Neuronal stem cell (in vitro differentiated cells): ENCODE measurements around the gene PDLIM7.
A peak's percentile ranks its signal among the peaks of the same experiment; 100 is the strongest.

Experiments used
- DNase-seq: peaks from one replicate; pipeline ENCODE4 v3.0.0-alpha.2; 2013; ENCODE audit warnings: low spot score
- H2AFZ ChIP-seq: one replicate; pipeline ENCODE4 v1.6.1; 2013; ENCODE audit warnings: mild to moderate bottlenecking, low read length, inconsistent platforms
- H2AK5ac ChIP-seq: 2 replicates; pipeline ENCODE4 v1.6.1; 2013; ENCODE audit warnings: low read depth, mild to moderate bottlenecking, inconsistent platforms, low read length, moderate library complexity, mixed read lengths
- H2BK120ac ChIP-seq: 2 replicates; pipeline ENCODE4 v1.6.1; 2013; ENCODE audit warnings: low read depth, mild to moderate bottlenecking, inconsistent platforms, low read length, moderate library complexity, mixed read lengths
- H2BK12ac ChIP-seq: one replicate; pipeline ENCODE4 v1.6.1; 2013; ENCODE audit warnings: low read length, inconsistent platforms
- H2BK15ac ChIP-seq: 2 replicates; pipeline ENCODE4 v1.6.1; 2013; ENCODE audit warnings: mild to moderate bottlenecking, low read length, inconsistent platforms, mixed read lengths
- H2BK5ac ChIP-seq: one replicate; pipeline ENCODE4 v1.6.1; 2013; ENCODE audit warnings: inconsistent platforms, mild to moderate bottlenecking, low read length, moderate library complexity
- H3K14ac ChIP-seq: one replicate; pipeline ENCODE4 v1.6.1; 2013; ENCODE audit warnings: low read length, inconsistent platforms
- H3K18ac ChIP-seq: 2 replicates; pipeline ENCODE4 v1.6.1; 2013; ENCODE audit warnings: low read length, inconsistent platforms
- H3K23ac ChIP-seq: 2 replicates; pipeline ENCODE4 v1.6.1; 2013; ENCODE audit warnings: low read depth, mild to moderate bottlenecking, mixed read lengths, low read length, inconsistent platforms; ENCODE audit not compliant: poor library complexity
- H3K27ac ChIP-seq: replicated peaks from 3 replicates; pipeline ENCODE4 v1.5.1; 2013; ENCODE audit warnings: low read length, inconsistent platforms
- H3K27me3 ChIP-seq, 3 experiments: 2 replicates each; pipeline ENCODE4 v1.6.1; 2013; ENCODE audit warnings: low read length in 3 of 3, mild to moderate bottlenecking in 2 of 3, inconsistent platforms in 1 of 3, low read depth in 1 of 3, mixed read lengths in 1 of 3, moderate library complexity in 1 of 3; ENCODE audit not compliant: control insufficient read depth in 3 of 3, insufficient read depth in 3 of 3
- H3K36me3 ChIP-seq, 2 donors: replicated peaks in 1 of 2; 2 replicates each; pipeline ENCODE4 v1.6.1; 2013; ENCODE audit warnings: low read length in 2 of 2; ENCODE audit not compliant: control insufficient read depth in 2 of 2, insufficient read depth in 2 of 2
- H3K4ac ChIP-seq: 2 replicates; pipeline ENCODE4 v1.6.1; 2013; ENCODE audit warnings: inconsistent platforms, mild to moderate bottlenecking, low read length, moderate library complexity
- H3K4me1 ChIP-seq, 2 donors: 1 replicate in 1 of 2; 2 replicates in 1 of 2; pipeline ENCODE4 v1.6.1; 2013; ENCODE audit warnings: low read length in 2 of 2, low read depth in 1 of 2; ENCODE audit not compliant: control insufficient read depth in 2 of 2, insufficient read depth in 1 of 2
- H3K4me2 ChIP-seq: one replicate; pipeline ENCODE4 v1.6.1; 2013; ENCODE audit warnings: mild to moderate bottlenecking, low read length, inconsistent platforms; ENCODE audit not compliant: insufficient read depth, poor library complexity, severe bottlenecking
- H3K4me3 ChIP-seq, 2 donors: 2 replicates each; pipeline ENCODE4 v1.5.1; 2013; ENCODE audit warnings: low read length in 2 of 2, mild to moderate bottlenecking in 2 of 2, inconsistent platforms in 1 of 2, moderate library complexity in 1 of 2
- H3K79me1 ChIP-seq: one replicate; pipeline ENCODE4 v1.6.1; 2013; ENCODE audit warnings: low read depth, mild to moderate bottlenecking, inconsistent platforms, low read length, moderate library complexity
- H3K9ac ChIP-seq: one replicate; pipeline ENCODE4 v1.6.1; 2013; ENCODE audit warnings: mild to moderate bottlenecking, low read depth, low read length, inconsistent platforms; ENCODE audit not compliant: poor library complexity
- H3K9me3 ChIP-seq, 2 donors: replicated peaks in 1 of 2; 2 replicates each; pipeline versions ENCODE3 to v1.6.1; 2013; ENCODE audit warnings: low read length in 2 of 2, mild to moderate bottlenecking in 2 of 2, inconsistent platforms in 1 of 2, low read depth in 1 of 2, mixed read lengths in 1 of 2, moderate library complexity in 1 of 2; ENCODE audit not compliant: control insufficient read depth in 2 of 2, insufficient read depth in 1 of 2
- H4K8ac ChIP-seq: one replicate; pipeline ENCODE4 v1.6.1; 2013; ENCODE audit warnings: low read depth, mild to moderate bottlenecking, inconsistent platforms, low read length, moderate library complexity
- H4K91ac ChIP-seq: one replicate; pipeline ENCODE4 v1.6.1; 2013; ENCODE audit warnings: low read length, low read depth, mild to moderate bottlenecking, inconsistent platforms; ENCODE audit not compliant: poor library complexity
- WGBS, 2 donors: extraction: QIAGEN DNeasy Blood & Tissue Kit; methylation state at CpG; one replicate each; pipeline ENCODE4 v1.1.7; 2013; ENCODE audit warnings: missing lambda C conversion rate in 2 of 2, mixed read lengths in 1 of 2; ENCODE audit not compliant: insufficient read length in 2 of 2, insufficient replicate concordance in 1 of 2; ENCODE audit errors: extremely low coverage in 2 of 2; 5-methylcytosine and 5-hydroxymethylcytosine counted together

The PDLIM7 gene

DNA sequence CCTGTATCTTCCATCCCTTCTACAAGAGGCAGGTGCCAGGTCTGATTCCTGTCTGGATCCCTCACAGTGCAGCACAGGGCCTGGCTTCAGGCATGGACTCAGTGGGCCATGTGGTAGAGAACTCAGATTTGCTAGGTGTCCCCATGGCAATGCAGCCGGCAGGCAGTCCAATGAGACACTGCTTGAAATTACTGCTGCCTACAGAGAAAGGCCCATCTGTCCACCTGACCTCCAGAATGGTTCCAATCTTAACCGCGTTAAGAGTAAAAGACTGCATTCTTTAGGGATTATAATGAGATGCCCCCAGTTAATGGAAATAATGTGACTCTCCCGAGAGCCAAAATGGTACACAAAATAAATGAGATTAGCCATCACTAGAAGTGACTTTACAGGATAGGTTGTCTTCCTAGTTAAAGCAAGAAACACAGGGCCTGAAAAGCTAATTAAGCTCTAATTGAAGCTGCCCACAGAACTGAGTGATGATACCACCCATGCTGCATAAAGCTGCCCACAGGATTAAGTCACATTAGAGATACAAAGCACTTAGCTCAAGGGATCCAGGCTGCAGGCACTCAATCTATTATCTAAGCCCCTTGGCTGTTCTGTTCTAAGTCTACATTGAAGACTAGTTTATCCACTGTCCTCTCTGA lies 45.5 kb upstream of the PDLIM7 start:
- Histone ChIP-seq H3K4me2 (no peak overlapping the region), H3K23ac (no peak overlapping the region), H3K27me3 (no peaks in the 10 kb centered on the region), H3K4me1 (peaks cover 17 to 27% of the 10 kb centered on the region in 2 donors), H4K8ac (no peak overlapping the region), H3K79me1 (no peaks in the 10 kb centered on the region), H3K9ac (no peak overlapping the region), H3K4ac (no peak overlapping the region), H4K91ac (no peak overlapping the region), H3K9me3 (no peaks in the 10 kb centered on the region), H2AFZ (no peak overlapping the region), H3K4me3 (no peak overlapping the region), H2BK15ac (no peak overlapping the region), H3K36me3 (peaks cover 12 to 59% of the 10 kb centered on the region in 2 donors), H2BK120ac (no peak overlapping the region), H3K27ac (peak overlapping the region; percentile 64), H2AK5ac (no peak overlapping the region), H3K18ac (no peak overlapping the region), H3K14ac (no peak overlapping the region), H2BK5ac (no peak overlapping the region), H2BK12ac (no peak overlapping the region)
- WGBS, 2 donors: no CpG with 5 or more reads among the region's 4 CpGs
- peak; percentile 66 for DNase-seq

DNA sequence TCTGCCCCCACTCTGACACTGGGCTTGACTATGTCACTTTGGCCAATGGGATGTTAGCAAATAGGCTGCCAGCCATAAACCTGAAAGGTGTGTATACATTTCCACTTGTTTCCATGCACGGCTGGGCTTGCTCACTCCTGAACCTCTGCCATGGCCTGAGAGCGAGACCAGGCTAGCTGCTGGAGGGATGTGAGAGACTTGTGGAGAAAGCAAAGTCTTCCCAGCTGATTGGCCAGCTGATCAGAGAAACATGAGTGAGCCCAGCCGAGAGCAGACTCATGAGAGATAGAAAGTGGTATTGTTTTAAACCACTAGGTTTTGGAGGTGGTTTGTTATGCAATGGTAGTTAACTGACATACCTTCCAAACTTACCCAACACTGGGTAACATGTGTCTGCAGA lies 43.0 kb upstream of the PDLIM7 start:
- H3K4ac ChIP-seq: no peak overlapping the region
- WGBS, 2 donors: no CpG with 5 or more reads among the region's 3 CpGs
- H2AK5ac ChIP-seq: no peak overlapping the region
- H3K4me2 ChIP-seq: no peak overlapping the region
- H3K27ac ChIP-seq: no peak overlapping the region
- H4K8ac ChIP-seq: no peak overlapping the region
- no peak overlapping the region for H2BK120ac ChIP-seq
- H3K14ac ChIP-seq: no peak overlapping the region
- H3K79me1 ChIP-seq: no peaks in the 10 kb centered on the region
- no peak overlapping the region for H2BK12ac ChIP-seq
- no peak overlapping the region for H3K9ac ChIP-seq
- H2AFZ ChIP-seq: no peak overlapping the region
- H3K9me3 ChIP-seq: no peaks in the 10 kb centered on the region
- H3K4me3 ChIP-seq: no peak overlapping the region
- H2BK15ac ChIP-seq: no peak overlapping the region
- H4K91ac ChIP-seq: no peak overlapping the region
- DNase-seq: no peak
- no peak overlapping the region for H3K23ac ChIP-seq
- H3K4me1 ChIP-seq: peaks cover 1 to 14% of the 10 kb centered on the region in 2 donors
- H3K27me3 ChIP-seq: no peaks in the 10 kb centered on the region
- H3K18ac ChIP-seq: no peak overlapping the region
- no peak overlapping the region for H2BK5ac ChIP-seq
- peaks cover 23 to 79% of the 10 kb centered on the region in 2 donors for H3K36me3 ChIP-seq

DNA sequence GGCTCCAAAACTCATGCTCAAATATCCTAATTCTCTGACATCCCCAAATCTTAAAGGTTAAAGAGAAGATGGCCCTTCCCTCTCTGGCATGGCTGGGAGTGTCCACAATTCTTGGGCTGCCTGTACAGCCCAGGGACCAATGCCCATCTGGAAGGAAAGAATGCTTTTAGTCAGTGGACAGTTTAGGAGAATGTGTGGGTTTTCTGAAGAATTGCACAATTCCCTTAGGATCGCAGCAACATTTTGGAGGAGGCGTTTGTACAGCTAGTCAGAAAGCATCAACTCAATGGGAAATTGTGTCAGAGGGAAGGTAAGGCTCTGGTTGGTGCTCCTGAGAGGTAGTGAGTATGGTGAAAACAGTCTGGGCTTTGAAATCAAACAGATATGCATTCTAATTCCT lies 42.0 kb upstream of the PDLIM7 start:
- no peak overlapping the region for H3K14ac ChIP-seq
- H3K9me3 ChIP-seq: no peaks in the 10 kb centered on the region
- peaks cover 0 to 14% of the 10 kb centered on the region in 2 donors for H3K4me1 ChIP-seq
- peaks cover 23 to 86% of the 10 kb centered on the region in 2 donors for H3K36me3 ChIP-seq
- H3K23ac ChIP-seq: no peak overlapping the region
- H3K18ac ChIP-seq: no peak overlapping the region
- H3K27me3 ChIP-seq: no peaks in the 10 kb centered on the region
- H3K27ac ChIP-seq: no peak overlapping the region
- no peak overlapping the region for H2BK5ac ChIP-seq
- WGBS, 2 donors: no CpG with 5 or more reads among the region's 2 CpGs
- no peak overlapping the region for H2AFZ ChIP-seq
- no peak for DNase-seq
- H4K91ac ChIP-seq: no peak overlapping the region
- H2BK15ac ChIP-seq: no peak overlapping the region
- no peak overlapping the region for H3K4me2 ChIP-seq
- H3K79me1 ChIP-seq: no peaks in the 10 kb centered on the region
- no peak overlapping the region for H4K8ac ChIP-seq
- H2BK120ac ChIP-seq: no peak overlapping the region
- no peak overlapping the region for H3K4ac ChIP-seq
- no peak overlapping the region for H3K9ac ChIP-seq
- no peak overlapping the region for H2BK12ac ChIP-seq
- H3K4me3 ChIP-seq: no peak overlapping the region
- no peak overlapping the region for H2AK5ac ChIP-seq

DNA sequence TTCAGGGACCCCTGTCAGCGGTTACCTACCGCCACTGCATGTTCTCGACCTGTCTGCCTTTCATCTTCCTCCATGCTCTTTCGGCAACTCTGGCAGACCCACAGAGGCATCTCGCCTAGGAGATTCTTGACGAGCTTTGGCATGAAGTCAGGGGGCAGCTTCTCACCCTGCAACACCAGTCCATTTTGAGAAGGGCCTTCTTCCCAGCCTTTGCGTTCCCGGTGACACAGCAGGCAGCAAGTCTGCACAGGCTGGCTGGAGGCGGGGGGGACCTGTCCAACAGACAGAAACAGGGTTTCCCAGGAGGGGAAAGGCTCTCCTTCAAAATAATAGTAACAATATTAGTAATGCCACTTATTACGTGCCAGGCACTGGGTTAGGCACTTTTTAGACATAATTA lies 41.5 kb upstream of the PDLIM7 start:
- Histone ChIP-seq H2AK5ac (no peak overlapping the region), H3K27me3 (no peaks in the 10 kb centered on the region), H3K36me3 (peaks cover 24 to 85% of the 10 kb centered on the region in 2 donors), H4K91ac (no peak overlapping the region), H2BK120ac (no peak overlapping the region), H3K9me3 (no peaks in the 10 kb centered on the region), H3K79me1 (no peaks in the 10 kb centered on the region), H3K4me3 (no peak overlapping the region), H3K4ac (no peak overlapping the region), H3K9ac (peak overlapping the region; percentile 47), H3K27ac (no peak overlapping the region), H2BK5ac (no peak overlapping the region), H4K8ac (no peak overlapping the region), H3K4me2 (no peak overlapping the region), H3K18ac (no peak overlapping the region), H2BK15ac (no peak overlapping the region), H3K14ac (no peak overlapping the region), H2AFZ (no peak overlapping the region), H3K23ac (no peak overlapping the region), H2BK12ac (no peak overlapping the region), H3K4me1 (peaks cover 0 to 11% of the 10 kb centered on the region in 2 donors)
- DNase-seq: no peak
- no CpG with 5 or more reads among the region's 10 CpGs for WGBS, 2 donors
